Duodenal mucosa (tissue), 2 donors: ENCODE results near the gene HNRNPAB.

Source experiments
- H3K27ac ChIP-seq: one replicate; pipeline ENCODE4 v1.7.0; 2013; ENCODE audit warnings: low read depth, low read length
- H3K27me3 ChIP-seq, 2 donors: one replicate each; pipeline ENCODE4 v1.7.0; 2013; ENCODE audit warnings: low read length in 2 of 2, control low read depth in 1 of 2; ENCODE audit not compliant: insufficient read depth in 2 of 2, control insufficient read depth in 1 of 2
- H3K36me3 ChIP-seq, 2 donors: one replicate each; pipeline ENCODE4 v1.7.0; 2013; ENCODE audit warnings: low read length in 2 of 2, control low read depth in 1 of 2; ENCODE audit not compliant: insufficient read depth in 2 of 2, control insufficient read depth in 1 of 2
- H3K4me1 ChIP-seq, 2 donors: one replicate each; pipeline ENCODE4 v1.7.0; 2013; ENCODE audit warnings: low read length in 2 of 2, control low read depth in 1 of 2; ENCODE audit not compliant: insufficient read depth in 2 of 2, control insufficient read depth in 1 of 2
- H3K4me3 ChIP-seq, 2 donors: one replicate each; pipeline ENCODE4 v1.7.0; 2013; ENCODE audit warnings: low read length in 2 of 2, low read depth in 1 of 2
- H3K9ac ChIP-seq, 2 donors: one replicate each; pipeline ENCODE4 v1.7.0; 2013; ENCODE audit warnings: low read length in 2 of 2, low read depth in 1 of 2
- H3K9me3 ChIP-seq, 2 donors: one replicate each; pipeline ENCODE4 v1.7.0; 2013; ENCODE audit warnings: low read length in 2 of 2, control low read depth in 1 of 2; ENCODE audit not compliant: control insufficient read depth in 1 of 2

HNRNPAB gene

DNA sequence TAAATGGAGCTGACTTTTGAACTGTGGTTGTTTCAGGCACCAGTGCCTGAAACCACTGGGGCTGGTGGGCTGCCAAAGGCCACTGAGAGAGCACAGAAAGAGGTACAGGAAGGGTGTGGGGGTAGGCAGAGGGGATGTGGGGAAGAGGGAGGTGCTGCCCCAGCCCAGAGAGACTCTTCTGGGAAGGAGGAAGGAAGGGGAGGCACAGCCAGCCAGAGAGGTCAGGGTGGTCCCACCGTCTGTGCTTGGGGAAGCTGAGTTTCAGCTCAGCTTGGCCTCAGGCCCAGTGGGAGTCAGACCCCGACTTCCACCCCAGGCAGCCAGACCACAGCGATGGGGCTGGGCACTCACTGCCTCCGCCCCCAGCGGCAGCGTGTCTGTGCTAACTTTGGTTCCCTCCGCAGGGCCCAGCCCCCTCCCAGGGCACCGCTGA, 36.9 kb downstream of the HNRNPAB start:
- no peaks in the 10 kb centered on the region for H3K9me3 ChIP-seq
- H3K27ac ChIP-seq: no peak overlapping the region
- no peaks in the 10 kb centered on the region for H3K27me3 ChIP-seq
- no peaks in the 10 kb centered on the region for H3K36me3 ChIP-seq
- H3K4me1 ChIP-seq: peaks cover 30 to 36% of the 10 kb centered on the region in 2 donors
- no peak overlapping the region for H3K9ac ChIP-seq
- H3K4me3 ChIP-seq: no peak overlapping the region

DNA sequence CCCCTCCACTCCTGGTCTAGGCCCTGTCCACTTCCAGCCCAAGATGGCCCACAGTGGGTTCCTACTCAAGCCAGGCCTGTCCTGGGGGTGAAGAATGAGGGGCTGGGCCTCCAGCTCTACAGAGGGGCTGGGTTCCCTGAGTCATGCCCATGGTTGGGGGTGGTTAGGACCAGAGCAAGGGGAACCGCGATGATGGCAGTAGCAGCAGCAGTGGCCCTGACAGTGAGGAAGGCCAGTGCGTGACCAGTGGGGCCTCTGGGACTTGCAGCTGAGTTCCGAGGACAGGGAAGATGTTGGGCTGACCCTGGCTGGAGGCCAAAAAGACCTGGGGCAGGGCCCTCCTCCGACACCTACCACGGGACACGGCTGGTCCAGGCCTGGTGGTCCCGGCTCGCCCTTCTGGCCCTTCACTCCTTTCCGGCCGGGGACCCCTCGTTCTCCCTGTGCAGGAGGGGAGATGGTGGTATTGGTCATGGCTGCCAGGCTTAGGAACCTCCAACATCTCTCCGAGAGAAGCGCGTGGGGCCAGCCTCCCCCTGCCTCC, 37.4 kb downstream of the HNRNPAB start:
- Histone ChIP-seq H3K27me3 (no peaks in the 10 kb centered on the region), H3K4me3 (no peak overlapping the region), H3K4me1 (peaks cover 25 to 31% of the 10 kb centered on the region in 2 donors), H3K9ac (no peak overlapping the region), H3K27ac (no peak overlapping the region), H3K36me3 (no peaks in the 10 kb centered on the region), H3K9me3 (no peaks in the 10 kb centered on the region)

- no peak overlapping the region for H3K9ac ChIP-seq
- H3K4me3 ChIP-seq: no peak overlapping the region
- no peaks in the 10 kb centered on the region for H3K27me3 ChIP-seq
- no peaks in the 10 kb centered on the region for H3K36me3 ChIP-seq
- peaks cover 18 to 26% of the 10 kb centered on the region in 2 donors for H3K4me1 ChIP-seq
- H3K9me3 ChIP-seq: no peaks in the 10 kb centered on the region
- no peak overlapping the region for H3K27ac ChIP-seq
Measured at GRCh38 chr5:178242416-178242815, 38.1 kb downstream of the HNRNPAB start.

GRCh38 chr5:178244576-178244975, 40.2 kb downstream of the HNRNPAB start:
- no peak overlapping the region for H3K4me3 ChIP-seq
- H3K27me3 ChIP-seq: no peaks in the 10 kb centered on the region
- no peaks in the 10 kb centered on the region for H3K9me3 ChIP-seq
- H3K36me3 ChIP-seq: no peaks in the 10 kb centered on the region
- no peak overlapping the region for H3K9ac ChIP-seq
- peaks cover 0 to 8% of the 10 kb centered on the region in 2 donors for H3K4me1 ChIP-seq
- H3K27ac ChIP-seq: no peak overlapping the region

- no peak overlapping the region for H3K27ac ChIP-seq
- H3K9me3 ChIP-seq: no peaks in the 10 kb centered on the region
- no peaks in the 10 kb centered on the region for H3K27me3 ChIP-seq
- H3K9ac ChIP-seq: no peak overlapping the region
- no peaks in the 10 kb centered on the region for H3K36me3 ChIP-seq
- H3K4me1 ChIP-seq: peaks cover 0 to 3% of the 10 kb centered on the region in 2 donors
- no peak overlapping the region for H3K4me3 ChIP-seq
Measured at GRCh38 chr5:178245389-178245788, 41.1 kb downstream of the HNRNPAB start.

DNA sequence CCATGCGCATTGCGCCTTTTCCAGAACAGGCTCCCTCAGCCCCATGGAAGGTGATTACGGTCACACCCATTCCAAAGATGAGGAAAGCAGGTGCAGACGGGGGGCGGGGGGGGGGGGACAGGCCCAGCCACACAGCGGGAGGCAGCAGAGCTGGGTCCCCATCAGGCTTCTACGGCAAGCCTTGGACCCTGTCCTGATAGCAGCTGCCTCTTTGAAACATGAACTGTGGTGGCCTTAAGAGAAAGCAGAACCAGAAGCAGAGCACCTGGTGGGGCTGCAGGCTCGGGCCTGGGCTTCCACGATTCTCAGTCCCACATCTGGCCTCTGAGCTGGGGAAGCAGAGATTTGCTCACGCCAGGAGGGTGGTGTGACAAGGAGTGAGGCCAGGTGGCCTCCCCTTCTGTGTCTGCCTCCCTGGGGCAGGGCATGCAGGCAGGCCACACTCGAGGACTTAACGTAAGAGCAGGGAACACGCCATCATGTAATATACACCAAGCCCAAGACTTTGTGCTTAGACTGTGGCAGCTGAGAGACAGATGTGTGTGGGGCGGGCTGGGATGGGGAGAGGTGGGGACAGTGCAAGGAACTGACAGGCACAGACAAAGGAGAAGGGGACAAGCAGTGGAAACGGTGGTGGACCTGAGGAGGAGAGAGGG, 42.4 kb downstream of the HNRNPAB start:
- Histone ChIP-seq H3K36me3 (no peaks in the 10 kb centered on the region), H3K9me3 (no peaks in the 10 kb centered on the region), H3K9ac (no peak overlapping the region)

GRCh38 chr5:178247481-178248456, 43.4 kb downstream of the HNRNPAB start:
- no peaks in the 10 kb centered on the region for H3K9me3 ChIP-seq
- H3K27me3 ChIP-seq: no peaks in the 10 kb centered on the region
- no peaks in the 10 kb centered on the region for H3K4me1 ChIP-seq
- H3K36me3 ChIP-seq: no peaks in the 10 kb centered on the region
- H3K9ac ChIP-seq: no peak overlapping the region
- H3K27ac ChIP-seq: no peak overlapping the region
- no peak overlapping the region for H3K4me3 ChIP-seq

More for the DNA sequence above, 42.4 kb downstream of the HNRNPAB start:
- Histone ChIP-seq H3K4me3 (no peak overlapping the region), H3K4me1 (no peaks in the 10 kb centered on the region), H3K27ac (no peak overlapping the region), H3K27me3 (no peaks in the 10 kb centered on the region)

GRCh38 chr5:178248750-178249149, 44.4 kb downstream of the HNRNPAB start:
- no peaks in the 10 kb centered on the region for H3K36me3 ChIP-seq
- no peaks in the 10 kb centered on the region for H3K27me3 ChIP-seq
- no peaks in the 10 kb centered on the region for H3K4me1 ChIP-seq
- H3K9me3 ChIP-seq: no peaks in the 10 kb centered on the region
- no peak overlapping the region for H3K27ac ChIP-seq
- H3K4me3 ChIP-seq: no peak overlapping the region
- no peak overlapping the region for H3K9ac ChIP-seq

- H3K9ac ChIP-seq: no peak overlapping the region
- H3K4me3 ChIP-seq: no peak overlapping the region
- no peaks in the 10 kb centered on the region for H3K36me3 ChIP-seq
- H3K9me3 ChIP-seq: no peaks in the 10 kb centered on the region
- no peaks in the 10 kb centered on the region for H3K27me3 ChIP-seq
- no peak overlapping the region for H3K27ac ChIP-seq
- no peaks in the 10 kb centered on the region for H3K4me1 ChIP-seq
Measured at GRCh38 chr5:178249191-178249989, 45.1 kb downstream of the HNRNPAB start.
